ENCODE data around the gene SPRR1A. TPM values are rescaled to one million over a fixed set of nuclear protein-coding genes. Genes with fewer than 3 reads are reported as not detected.
"Not testable (repeated sequence)": the region's sequence is repeated elsewhere in the genome, so short reads cannot be mapped to it uniquely, and the experiment has no call there.

The SPRR1A gene
- total RNA-seq, 1 donor from 2014 or later, result not detected

DNA sequence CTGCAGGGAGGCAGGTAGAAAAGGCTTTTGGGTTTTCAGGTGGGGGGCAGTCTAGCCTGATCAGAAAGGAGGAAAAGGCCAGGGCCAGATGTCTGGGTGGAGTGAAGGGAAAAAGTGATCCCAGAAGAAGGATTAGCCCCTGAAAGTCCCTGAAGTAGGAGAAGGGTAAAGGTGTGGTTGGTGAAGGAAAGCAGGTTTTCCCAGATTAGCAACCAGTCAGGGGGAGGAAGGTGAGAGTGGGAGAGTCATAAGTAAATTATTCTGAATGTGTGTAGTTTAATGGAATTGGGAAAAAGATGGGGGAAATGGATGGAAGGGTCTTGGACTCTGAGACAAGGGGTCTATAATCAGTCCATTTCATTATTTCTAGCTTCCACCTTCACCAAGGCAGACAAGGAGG, 647 bp upstream of the SPRR1A start:
- peaks cover 7% of the 10 kb centered on the region for H3K27me3 Mint-ChIP-seq
- intact Hi-C loops (cut with micrococcal nuclease), result no loop called here
- H3K27ac Mint-ChIP-seq, result no peak overlapping the region
- no peaks in the 10 kb centered on the region for H3K4me1 Mint-ChIP-seq
- no peak overlapping the region for H3K4me3 Mint-ChIP-seq
- H3K36me3 Mint-ChIP-seq (ENCODE audit: low read depth), result no peaks in the 10 kb centered on the region
- peak; percentile 14 for DNase-seq
- no peaks in the 10 kb centered on the region for H3K9me3 Mint-ChIP-seq

DNA sequence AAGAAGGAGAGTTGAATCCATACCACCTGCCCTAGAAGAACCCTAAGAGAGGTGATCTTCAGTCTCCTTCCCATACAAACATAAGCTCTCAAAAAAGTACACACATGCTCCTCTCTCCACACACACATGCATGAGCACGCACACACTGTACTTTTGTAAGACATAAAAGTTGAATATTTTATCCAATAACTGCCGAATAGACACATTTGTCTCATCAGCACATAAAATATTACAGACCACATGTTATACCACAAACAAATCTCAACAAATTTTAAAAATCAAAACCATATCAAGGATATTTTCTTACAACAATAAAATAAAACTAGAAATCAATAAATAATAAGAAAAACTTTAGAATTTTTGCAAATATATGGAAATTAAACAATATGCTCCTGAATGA, 2.7 kb downstream of the SPRR1A start:
- H3K27me3 Mint-ChIP-seq, result peaks cover 21% of the 10 kb centered on the region
- no peak overlapping the region for H3K4me3 Mint-ChIP-seq
- intact Hi-C loops (cut with micrococcal nuclease), result no loop called here
- no peak overlapping the region for H3K27ac Mint-ChIP-seq
- no peaks in the 10 kb centered on the region for H3K4me1 Mint-ChIP-seq
- H3K9me3 Mint-ChIP-seq, result no peaks in the 10 kb centered on the region
- no peaks in the 10 kb centered on the region for H3K36me3 Mint-ChIP-seq (ENCODE audit: low read depth)
- DNase-seq, result peak; percentile 14

DNA sequence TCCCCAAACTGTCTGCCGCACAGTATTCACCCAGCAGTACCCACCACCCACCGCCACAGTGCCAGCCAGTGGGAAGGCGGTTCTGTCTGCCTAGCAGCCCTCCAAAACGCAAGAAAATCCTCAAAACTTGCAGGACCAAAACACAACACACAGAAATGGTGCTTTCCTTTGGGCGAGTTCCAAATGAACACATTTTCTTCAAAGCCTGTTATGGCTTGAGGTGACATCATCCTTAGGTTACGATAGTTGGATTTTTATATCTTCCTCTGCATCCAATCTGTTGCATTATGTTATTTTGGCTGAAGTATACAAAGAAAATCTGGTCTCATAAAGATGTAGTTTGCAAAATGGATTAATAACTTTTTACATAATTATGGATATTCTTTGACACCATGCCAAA, 9.3 kb downstream of the SPRR1A start:
- Mint-ChIP-seq H3K27ac (no peak overlapping the region), H3K4me1 (no peaks in the 10 kb centered on the region), H3K36me3 (ENCODE audit: low read depth) (no peaks in the 10 kb centered on the region), H3K27me3 (peaks cover 25% of the 10 kb centered on the region), H3K9me3 (no peaks in the 10 kb centered on the region), H3K4me3 (no peak overlapping the region)
- intact Hi-C loops (cut with micrococcal nuclease), result no loop called here
- DNase-seq, result no peak

DNA sequence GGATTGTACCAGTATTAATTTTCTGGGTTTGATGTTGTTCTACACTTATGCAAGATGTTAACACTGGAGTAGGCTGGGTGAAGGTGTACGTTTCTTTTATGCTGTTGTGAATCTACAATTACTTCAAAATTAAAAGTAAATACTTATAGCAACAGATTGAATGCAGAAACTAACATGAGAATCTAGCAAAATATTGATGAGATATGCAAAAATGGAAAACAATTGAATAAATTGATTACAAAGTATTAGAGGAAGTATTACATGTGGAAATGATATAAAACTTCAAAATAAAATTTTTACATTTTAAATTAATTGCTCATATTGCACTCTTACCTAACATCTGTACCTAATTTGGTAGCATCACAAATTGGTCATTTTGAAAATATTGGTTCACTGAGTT, 12.0 kb downstream of the SPRR1A start:
- Mint-ChIP-seq H3K9me3 (no peaks in the 10 kb centered on the region), H3K4me1 (no peaks in the 10 kb centered on the region), H3K4me3 (no peak overlapping the region), H3K27ac (no peak overlapping the region), H3K27me3 (peaks cover 11% of the 10 kb centered on the region), H3K36me3 (ENCODE audit: low read depth) (no peaks in the 10 kb centered on the region)
- intact Hi-C loops (cut with micrococcal nuclease), result no loop called here
- DNase-seq, result no peak

DNA sequence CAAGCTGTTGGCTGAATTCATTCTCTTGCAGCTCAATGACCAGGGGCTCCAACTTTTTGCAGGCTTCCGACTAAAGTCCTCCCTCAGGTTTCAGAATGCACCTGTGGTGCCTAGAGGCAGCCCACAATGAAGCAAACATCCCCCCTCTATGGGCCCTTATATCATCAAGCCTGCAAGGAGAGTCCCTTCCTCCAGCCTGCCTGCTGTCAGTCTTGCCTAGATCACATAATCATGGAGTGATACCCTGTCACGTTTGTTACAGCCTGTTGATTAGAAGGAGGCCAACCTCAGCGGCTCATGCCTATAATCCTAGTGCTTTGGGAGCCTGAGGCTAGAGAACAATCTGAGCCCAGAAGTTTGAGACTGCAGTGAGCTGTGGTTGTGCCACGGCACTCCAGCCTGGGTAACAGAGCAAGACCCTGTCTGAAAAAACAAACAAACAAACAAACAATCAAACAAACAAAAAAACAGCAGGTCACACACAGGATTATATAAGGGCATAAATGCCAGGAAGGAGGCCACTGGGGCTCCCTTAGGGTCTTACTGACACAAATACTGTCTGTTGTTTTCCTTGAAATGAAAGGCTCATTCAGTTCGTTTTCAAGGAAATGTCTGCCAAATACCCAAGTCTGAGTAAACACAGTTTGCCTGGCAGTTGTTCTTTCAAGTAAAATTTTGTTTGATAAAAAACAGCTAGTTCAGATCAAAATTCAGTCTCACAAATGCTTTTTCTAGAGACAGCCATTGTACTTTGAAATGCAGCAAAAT, 12.9 kb downstream of the SPRR1A start:
- no peak for DNase-seq
- H3K9me3 Mint-ChIP-seq, result no peaks in the 10 kb centered on the region
- H3K36me3 Mint-ChIP-seq (ENCODE audit: low read depth), result no peaks in the 10 kb centered on the region
- no peaks in the 10 kb centered on the region for H3K4me1 Mint-ChIP-seq
- no peak overlapping the region for H3K27ac Mint-ChIP-seq
- no peak overlapping the region for H3K4me3 Mint-ChIP-seq
- H3K27me3 Mint-ChIP-seq, result peaks cover 11% of the 10 kb centered on the region
- intact Hi-C loops (cut with micrococcal nuclease), result no loop called here

DNA sequence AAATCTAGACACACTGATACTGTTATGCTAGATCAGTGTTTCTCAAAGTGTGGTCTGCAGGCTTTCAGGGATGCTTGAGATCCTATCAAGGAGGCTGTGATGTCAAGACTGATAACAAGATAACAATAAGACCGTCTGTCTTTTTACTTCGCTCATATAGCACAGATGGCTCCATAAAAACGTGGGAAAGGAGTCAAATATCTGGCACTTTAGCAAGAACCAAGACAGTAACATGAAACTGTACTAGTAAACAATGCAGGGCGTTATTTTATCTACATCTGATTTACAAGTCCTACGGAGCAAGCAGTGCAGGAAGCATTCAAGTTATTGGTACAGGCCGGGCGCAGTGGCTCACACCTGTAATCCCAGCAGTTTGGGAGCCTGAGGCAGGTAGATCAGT, 14.0 kb downstream of the SPRR1A start:
- Mint-ChIP-seq H3K9me3 (no peaks in the 10 kb centered on the region), H3K4me3 (no peak overlapping the region), H3K4me1 (no peaks in the 10 kb centered on the region), H3K27me3 (peaks cover 11% of the 10 kb centered on the region), H3K27ac (no peak overlapping the region), H3K36me3 (ENCODE audit: low read depth) (no peaks in the 10 kb centered on the region)
- DNase-seq, result no peak
- intact Hi-C loops (cut with micrococcal nuclease), result no loop called here

DNA sequence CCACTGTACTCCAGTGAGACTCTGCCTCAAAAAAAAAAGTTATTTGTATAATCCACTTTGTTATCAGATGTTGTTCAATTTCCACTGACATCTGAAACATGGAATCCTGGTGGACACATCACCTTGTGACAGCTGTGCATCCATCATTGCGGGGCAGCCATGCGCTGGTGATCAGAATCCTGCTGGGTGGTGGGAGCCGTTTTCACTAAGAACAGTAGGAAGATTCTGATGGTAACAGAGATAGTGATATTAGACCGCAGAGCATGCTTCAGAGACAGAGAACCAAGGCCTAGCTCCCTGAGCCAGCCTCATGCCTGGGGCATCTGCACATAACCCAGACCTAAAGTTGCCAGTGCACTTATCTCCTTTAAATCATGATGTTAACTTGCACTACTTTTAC, 14.6 kb downstream of the SPRR1A start:
- Mint-ChIP-seq H3K27me3 (peaks cover 11% of the 10 kb centered on the region), H3K36me3 (ENCODE audit: low read depth) (no peaks in the 10 kb centered on the region), H3K4me3 (no peak overlapping the region), H3K9me3 (no peaks in the 10 kb centered on the region), H3K27ac (no peak overlapping the region), H3K4me1 (no peaks in the 10 kb centered on the region)
- intact Hi-C loops (cut with micrococcal nuclease), result no loop called here
- DNase-seq, result no peak

DNA sequence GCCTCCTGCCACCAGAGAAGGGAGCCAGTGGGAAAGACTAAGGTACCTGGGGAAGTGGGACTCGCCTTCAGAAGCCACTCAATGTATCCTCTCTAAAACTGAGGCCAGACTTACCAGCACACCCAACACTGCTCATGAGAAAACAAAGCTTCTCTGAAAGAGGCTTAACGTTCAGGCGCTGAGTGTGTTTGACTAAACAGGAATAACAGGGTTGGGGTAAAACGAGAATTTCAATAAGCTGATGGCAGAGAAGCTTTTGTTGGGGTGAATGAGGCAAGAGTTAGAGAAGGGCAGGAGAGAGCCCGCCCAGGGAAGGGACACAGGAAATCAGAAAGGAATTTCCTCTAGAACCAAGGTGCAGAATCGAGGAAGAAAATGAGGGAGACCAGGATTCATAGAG, 15.9 kb downstream of the SPRR1A start:
- H3K9me3 Mint-ChIP-seq, result no peaks in the 10 kb centered on the region
- H3K27me3 Mint-ChIP-seq, result peaks cover 9% of the 10 kb centered on the region
- intact Hi-C loops (cut with micrococcal nuclease), result no loop called here
- H3K4me1 Mint-ChIP-seq, result no peaks in the 10 kb centered on the region
- H3K36me3 Mint-ChIP-seq (ENCODE audit: low read depth), result no peaks in the 10 kb centered on the region
- no peak for DNase-seq
- no peak overlapping the region for H3K27ac Mint-ChIP-seq
- no peak overlapping the region for H3K4me3 Mint-ChIP-seq

DNA sequence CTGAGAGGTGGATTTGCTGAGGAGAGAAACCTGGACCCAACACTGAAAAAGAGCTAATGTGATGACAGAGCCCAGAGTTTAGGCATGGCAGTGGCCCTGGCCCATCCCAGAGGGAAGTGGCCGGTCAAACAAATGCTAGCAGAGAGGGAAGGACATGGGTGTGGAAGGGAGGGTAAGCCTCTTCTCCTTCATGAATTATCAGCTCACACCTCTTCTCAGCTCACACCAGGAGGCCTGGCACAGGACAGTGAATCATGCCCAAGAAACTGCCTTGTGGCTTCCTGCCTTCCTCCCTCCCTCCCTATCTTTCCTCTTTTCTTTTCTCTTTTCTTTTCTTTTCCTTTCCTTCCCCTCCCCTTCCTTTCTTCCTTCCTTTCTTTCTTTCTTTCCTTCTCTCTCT, 16.4 kb downstream of the SPRR1A start:
- intact Hi-C loops (cut with micrococcal nuclease), result no loop called here
- Mint-ChIP-seq H3K27ac (no peak overlapping the region), H3K4me1 (no peaks in the 10 kb centered on the region), H3K27me3 (peaks cover 9% of the 10 kb centered on the region), H3K9me3 (no peaks in the 10 kb centered on the region), H3K36me3 (ENCODE audit: low read depth) (no peaks in the 10 kb centered on the region), H3K4me3 (no peak overlapping the region)
- no peak for DNase-seq

DNA sequence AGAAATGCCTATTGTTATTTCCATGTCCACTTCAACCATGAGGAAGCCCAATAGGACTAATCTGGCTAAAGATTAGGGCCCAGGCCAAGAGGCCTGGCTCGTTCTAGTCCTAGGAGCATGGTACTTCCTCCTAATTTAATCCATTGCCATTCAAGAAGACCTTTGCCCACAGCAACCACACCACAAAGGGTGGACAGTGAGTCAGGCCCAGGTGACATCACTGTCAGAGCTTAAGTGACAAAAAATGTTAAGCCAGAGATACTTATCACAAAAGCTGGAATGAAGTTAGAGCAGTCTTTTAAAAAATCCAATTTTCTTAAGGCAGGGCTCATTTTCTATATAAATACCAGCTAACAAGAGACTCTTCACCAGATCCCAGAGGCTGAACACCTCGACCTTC, 17.5 kb downstream of the SPRR1A start, which contains the start of gene SPRR3:
Gene SPRR3, plus strand, starts transcription at position 368 of the 400 bp plus-strand sequence. CDS start 1,272 bp downstream, outside the sequence.
- H3K4me1 Mint-ChIP-seq, result no peaks in the 10 kb centered on the region
- no peak within 1 kb of the TSS for H3K4me3 Mint-ChIP-seq
- H3K36me3 Mint-ChIP-seq (ENCODE audit: low read depth), result no peaks in the 10 kb centered on the region
- H3K9me3 Mint-ChIP-seq, result no peaks in the 10 kb centered on the region
- intact Hi-C loops (cut with micrococcal nuclease), result no loop called here
- H3K27ac Mint-ChIP-seq, result no peak within 1 kb of the TSS
- H3K27me3 Mint-ChIP-seq, result peaks cover 4% of the 10 kb centered on the region
- no peak for DNase-seq

DNA sequence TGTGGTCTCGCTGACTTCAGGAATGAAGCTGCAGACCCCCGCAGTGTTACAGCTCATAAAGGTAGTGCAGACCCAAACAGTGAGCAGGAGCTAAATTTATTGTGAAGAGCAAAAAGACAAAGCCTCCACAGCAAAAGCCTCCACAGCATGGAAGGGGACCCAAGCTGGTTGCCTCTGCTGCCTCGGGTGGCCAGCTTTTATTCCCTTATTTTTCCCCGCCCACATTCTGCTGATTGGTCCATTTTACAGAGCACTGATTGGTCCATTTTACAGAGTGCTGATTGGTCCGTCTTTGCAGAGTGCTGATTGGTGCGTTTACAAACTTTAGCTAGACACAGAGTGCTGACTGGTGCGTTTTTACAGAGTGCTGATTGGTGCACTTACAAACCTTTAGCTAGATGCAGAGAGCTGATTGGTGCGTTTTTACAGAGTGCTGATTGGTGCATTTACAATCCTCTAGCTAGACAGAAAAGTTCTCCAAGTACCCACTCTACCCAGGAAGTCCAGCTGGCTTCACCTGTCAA, 27.4 kb downstream of the SPRR1A start:
- H3K27me3 Mint-ChIP-seq; H3K4me1 Mint-ChIP-seq; H3K9me3 Mint-ChIP-seq; H3K4me3 Mint-ChIP-seq; DNase-seq; intact Hi-C loops (cut with micrococcal nuclease); H3K27ac Mint-ChIP-seq; H3K36me3 Mint-ChIP-seq (ENCODE audit: low read depth): not testable (repeated sequence)

DNA sequence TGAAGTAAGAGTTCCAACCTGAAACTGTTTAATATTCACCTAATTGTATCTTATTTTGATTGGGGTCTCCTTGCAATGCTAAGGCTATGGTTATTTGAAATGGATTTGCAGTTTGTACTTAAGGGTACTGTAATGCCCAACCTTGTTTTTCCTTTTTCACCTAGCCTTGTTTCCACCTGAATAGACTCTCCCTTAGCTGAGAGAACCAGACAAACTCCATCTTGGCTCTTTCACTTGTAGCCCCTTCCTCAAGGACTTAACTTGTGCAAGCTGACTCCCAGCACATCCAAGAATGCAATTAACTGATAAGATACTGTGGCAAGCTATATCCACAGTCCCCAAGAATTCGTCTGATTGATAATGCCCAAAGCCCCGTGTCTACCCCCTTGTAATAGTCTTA, 37.9 kb downstream of the SPRR1A start:
- DNase-seq; H3K36me3 Mint-ChIP-seq (ENCODE audit: low read depth); H3K4me1 Mint-ChIP-seq; H3K27ac Mint-ChIP-seq; H3K9me3 Mint-ChIP-seq; intact Hi-C loops (cut with micrococcal nuclease); H3K4me3 Mint-ChIP-seq: not testable (repeated sequence)
- peaks cover 12% of the 10 kb centered on the region for H3K27me3 Mint-ChIP-seq

DNA sequence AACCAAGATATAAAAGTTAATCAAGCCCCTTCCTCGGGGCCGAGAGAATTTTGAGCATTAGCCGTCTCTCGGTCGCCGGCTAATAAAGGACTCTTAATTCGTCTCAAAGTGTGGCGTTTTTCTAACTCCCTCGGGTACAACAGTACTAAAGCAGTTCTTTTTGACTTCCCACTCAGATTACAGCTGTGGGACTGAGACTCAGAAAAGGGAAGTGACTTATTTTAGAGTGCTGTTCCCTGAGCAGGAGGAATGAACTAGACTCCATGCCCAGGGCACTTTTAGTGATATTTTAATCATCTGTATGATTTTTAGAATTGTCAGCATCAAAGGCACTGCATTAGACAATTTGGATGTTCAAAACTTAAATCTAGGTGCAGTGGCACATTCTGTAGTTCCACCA, 38.5 kb downstream of the SPRR1A start:
- H3K9me3 Mint-ChIP-seq; DNase-seq; H3K36me3 Mint-ChIP-seq (ENCODE audit: low read depth); intact Hi-C loops (cut with micrococcal nuclease); H3K4me1 Mint-ChIP-seq; H3K4me3 Mint-ChIP-seq; H3K27ac Mint-ChIP-seq: not testable (repeated sequence)
- H3K27me3 Mint-ChIP-seq, result peaks cover 12% of the 10 kb centered on the region

DNA sequence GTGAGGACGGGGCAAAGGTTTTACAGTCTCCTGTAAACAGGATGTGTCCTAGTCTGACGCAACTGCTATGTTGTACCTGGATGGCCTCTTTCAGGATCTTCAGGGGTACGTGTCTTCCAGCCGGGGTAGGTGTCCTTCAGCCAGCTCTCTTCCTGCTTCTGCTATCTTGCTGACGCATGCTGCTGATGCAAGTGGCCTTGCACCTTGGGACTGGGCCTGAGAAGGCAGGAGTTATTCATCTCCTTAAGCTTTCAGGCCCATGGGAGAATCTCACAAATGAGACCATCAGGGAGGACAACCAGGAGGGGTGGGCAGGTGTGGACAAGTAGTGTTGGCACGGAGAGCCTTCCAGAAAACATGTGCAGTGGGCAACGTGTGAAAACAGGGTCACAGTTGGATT, 39.2 kb downstream of the SPRR1A start:
- DNase-seq, result no peak
- intact Hi-C loops (cut with micrococcal nuclease), result no loop called here
- H3K4me1 Mint-ChIP-seq, result no peaks in the 10 kb centered on the region
- peaks cover 12% of the 10 kb centered on the region for H3K27me3 Mint-ChIP-seq
- H3K27ac Mint-ChIP-seq, result no peak overlapping the region
- H3K36me3 Mint-ChIP-seq (ENCODE audit: low read depth), result no peaks in the 10 kb centered on the region
- H3K4me3 Mint-ChIP-seq, result no peak overlapping the region
- no peaks in the 10 kb centered on the region for H3K9me3 Mint-ChIP-seq

DNA sequence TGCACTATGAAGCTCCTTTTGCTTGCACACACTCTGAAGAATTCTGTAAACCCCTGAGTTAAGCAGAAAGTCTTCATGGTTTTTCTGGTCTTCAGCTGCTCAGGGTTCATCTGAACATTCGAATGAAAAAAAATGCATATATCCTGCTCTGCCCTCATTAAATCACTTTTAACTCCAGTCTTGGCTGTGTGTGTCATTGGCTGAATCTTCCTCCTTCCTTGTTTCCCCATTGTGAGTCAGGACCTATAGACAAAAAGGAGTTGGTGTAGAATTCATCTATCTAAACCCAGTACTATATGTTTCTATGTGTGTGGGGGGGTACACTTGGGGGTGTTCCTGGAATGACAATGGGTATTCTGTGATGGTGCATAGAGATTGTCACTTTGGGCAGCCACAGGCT, 40.5 kb downstream of the SPRR1A start:
- no peak overlapping the region for H3K27ac Mint-ChIP-seq
- no peak for DNase-seq
- intact Hi-C loops (cut with micrococcal nuclease), result no loop called here
- no peaks in the 10 kb centered on the region for H3K4me1 Mint-ChIP-seq
- H3K36me3 Mint-ChIP-seq (ENCODE audit: low read depth), result no peaks in the 10 kb centered on the region
- no peak overlapping the region for H3K4me3 Mint-ChIP-seq
- H3K9me3 Mint-ChIP-seq, result no peaks in the 10 kb centered on the region
- H3K27me3 Mint-ChIP-seq, result peaks cover 11% of the 10 kb centered on the region
